ENCODE results near the gene INVS.

DNA sequence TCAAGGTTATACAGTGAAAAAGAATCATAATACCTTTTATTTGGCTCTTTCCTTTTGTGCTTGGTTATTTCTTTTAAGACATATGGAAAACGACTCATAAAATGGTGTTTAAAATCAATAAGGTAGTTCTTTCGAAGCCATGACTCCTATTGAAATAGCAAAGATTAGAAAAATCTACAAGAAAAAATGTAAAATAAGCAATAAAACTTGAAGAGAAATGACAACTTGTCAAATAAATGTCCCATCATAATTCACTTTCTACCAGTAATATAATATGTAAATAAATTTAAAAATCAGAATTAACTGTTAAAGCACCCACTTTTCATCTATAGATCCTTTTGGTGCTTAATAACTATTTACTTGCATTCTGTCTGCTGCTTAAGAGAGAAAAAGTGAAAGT, 241.2 kb downstream of the INVS start:
- TF ChIP-seq, protein P1, sequence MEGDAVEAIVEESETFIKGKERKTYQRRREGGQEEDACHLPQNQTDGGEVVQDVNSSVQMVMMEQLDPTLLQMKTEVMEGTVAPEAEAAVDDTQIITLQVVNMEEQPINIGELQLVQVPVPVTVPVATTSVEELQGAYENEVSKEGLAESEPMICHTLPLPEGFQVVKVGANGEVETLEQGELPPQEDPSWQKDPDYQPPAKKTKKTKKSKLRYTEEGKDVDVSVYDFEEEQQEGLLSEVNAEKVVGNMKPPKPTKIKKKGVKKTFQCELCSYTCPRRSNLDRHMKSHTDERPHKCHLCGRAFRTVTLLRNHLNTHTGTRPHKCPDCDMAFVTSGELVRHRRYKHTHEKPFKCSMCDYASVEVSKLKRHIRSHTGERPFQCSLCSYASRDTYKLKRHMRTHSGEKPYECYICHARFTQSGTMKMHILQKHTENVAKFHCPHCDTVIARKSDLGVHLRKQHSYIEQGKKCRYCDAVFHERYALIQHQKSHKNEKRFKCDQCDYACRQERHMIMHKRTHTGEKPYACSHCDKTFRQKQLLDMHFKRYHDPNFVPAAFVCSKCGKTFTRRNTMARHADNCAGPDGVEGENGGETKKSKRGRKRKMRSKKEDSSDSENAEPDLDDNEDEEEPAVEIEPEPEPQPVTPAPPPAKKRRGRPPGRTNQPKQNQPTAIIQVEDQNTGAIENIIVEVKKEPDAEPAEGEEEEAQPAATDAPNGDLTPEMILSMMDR (IDR thresholded peaks at IDR 0.05): no peak
- TF ChIP-seq POLR2A (IDR thresholded peaks at IDR 0.05): no peak
- no peak for TF ChIP-seq POLR2AphosphoS5 (IDR thresholded peaks at IDR 0.05)

Measured in prostate gland (tissue), 2 donors.